ENCODE results near the gene CEP70. TPM values are rescaled to one million over a fixed set of nuclear protein-coding genes. Genes with fewer than 3 reads are reported as not detected.

CEP70 gene
- total and polyA plus RNA-seq, 8 donors, result 13.6 to 44.0 (median 22.8) TPM

- H3K4me3 ChIP-seq, result no peak overlapping the region
- no peaks in the 10 kb centered on the region for H3K4me1 ChIP-seq
- H3K36me3 ChIP-seq, result no peaks in the 10 kb centered on the region
- no peaks in the 10 kb centered on the region for H3K9me3 ChIP-seq
- H3K27ac ChIP-seq, result no peak overlapping the region
- intact Hi-C loops (cut with DNase I), result no loop called here
- no peak for TF ChIP-seq CTCF (IDR thresholded peaks at IDR 0.05)
- 99 to 100% methylated on average over 2 of the region's 2 CpGs for WGBS, 2 donors
- no peak for FAIRE-seq
- no peak for DNase-seq
- no peak for ATAC-seq
- no peaks in the 10 kb centered on the region for H3K27me3 ChIP-seq
Measured at GRCh38 chr3:138638641-138639040, 44.6 kb upstream of the CEP70 start.

- WGBS, 2 donors, result 78 to 89% methylated on average over 6 of the region's 6 CpGs
- H3K36me3 ChIP-seq, result peaks cover 0 to 8% (median 0%) of the 10 kb centered on the region in 3 donors
- H3K4me1 ChIP-seq, result no peaks in the 10 kb centered on the region
- FAIRE-seq, result no peak
- no peak for ATAC-seq
- no peak overlapping the region for H3K27ac ChIP-seq
- H3K27me3 ChIP-seq, result no peaks in the 10 kb centered on the region
- intact Hi-C loops (cut with DNase I), result no loop called here
- DNase-seq, result no peak
- no peaks in the 10 kb centered on the region for H3K9me3 ChIP-seq
- no peak for TF ChIP-seq CTCF (IDR thresholded peaks at IDR 0.05)
- H3K4me3 ChIP-seq, result no peak overlapping the region
Measured at GRCh38 chr3:138629526-138629925, 35.5 kb upstream of the CEP70 start.

DNA sequence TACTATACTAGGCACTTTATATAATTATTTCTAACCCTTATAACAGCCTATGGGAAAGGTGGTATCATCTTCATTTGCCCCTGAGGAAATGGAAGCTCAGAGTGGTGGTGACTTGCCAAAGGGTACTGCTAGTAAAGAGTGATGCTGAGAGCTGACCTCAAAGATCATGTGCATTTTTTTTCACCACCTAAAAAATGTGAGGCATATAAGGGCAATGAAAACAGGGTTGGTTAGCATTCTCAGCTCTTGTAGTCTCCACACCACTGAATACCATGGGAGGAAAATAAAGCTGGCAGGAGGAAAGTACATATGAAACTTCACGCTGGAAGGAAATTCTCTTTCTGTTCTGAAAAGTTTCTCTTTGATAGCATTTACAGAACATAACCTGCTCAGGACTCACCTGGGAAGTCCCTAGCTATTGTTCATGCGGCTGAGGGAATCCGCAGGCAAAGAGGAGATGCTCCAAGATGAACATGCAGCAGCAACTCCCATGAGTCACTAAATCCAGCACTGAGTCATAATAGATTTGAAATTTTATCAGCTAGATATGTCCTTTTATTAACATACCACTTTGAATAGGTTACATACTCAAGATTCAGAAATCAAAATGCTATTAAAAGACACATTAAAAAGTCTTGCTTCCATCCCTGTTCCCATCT is 31.8 kb upstream of the CEP70 start:
- DNase-seq (no peak), FAIRE-seq (no peak), ATAC-seq (no peak)
- Histone ChIP-seq H3K36me3 (peaks cover 0 to 8% (median 0%) of the 10 kb centered on the region in 3 donors), H3K9me3 (no peaks in the 10 kb centered on the region), H3K4me3 (no peak overlapping the region), H3K27ac (no peak overlapping the region), H3K27me3 (no peaks in the 10 kb centered on the region), H3K4me1 (no peaks in the 10 kb centered on the region)
- intact Hi-C loops (cut with DNase I), result no loop called here
- no peak for TF ChIP-seq CTCF (IDR thresholded peaks at IDR 0.05)
- WGBS, 2 donors, result 92 to 97% methylated on average over 3 of the region's 3 CpGs

DNA sequence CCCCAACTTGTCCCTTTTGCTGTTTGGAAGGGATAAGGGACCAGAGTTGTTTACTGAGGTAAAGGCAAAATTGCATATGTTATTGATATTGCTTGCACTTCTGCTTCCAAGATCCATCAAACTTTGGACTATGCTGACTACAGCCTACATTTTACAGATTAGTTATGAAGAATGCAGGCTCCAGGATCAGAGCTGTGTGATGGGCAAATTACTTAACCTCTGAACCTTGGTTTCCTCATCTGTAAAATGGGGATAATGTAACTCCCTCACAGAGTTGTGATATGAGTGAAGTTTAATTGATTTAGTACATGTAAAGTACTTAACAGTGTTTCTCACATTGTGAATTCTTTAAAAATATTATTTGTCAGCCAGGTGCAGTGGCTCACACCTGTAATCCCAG is 30.5 kb upstream of the CEP70 start:
- no peak overlapping the region for H3K27ac ChIP-seq
- no peaks in the 10 kb centered on the region for H3K9me3 ChIP-seq
- H3K27me3 ChIP-seq, result no peaks in the 10 kb centered on the region
- H3K4me1 ChIP-seq, result peaks cover 0 to under 1% (median 0%) of the 10 kb centered on the region in 3 donors
- H3K4me3 ChIP-seq, result no peak overlapping the region
- ATAC-seq (no peak), DNase-seq (no peak), FAIRE-seq (no peak)
- intact Hi-C loops (cut with DNase I), result no loop called here
- peaks cover 0 to 2% (median 0%) of the 10 kb centered on the region in 3 donors for H3K36me3 ChIP-seq
- TF ChIP-seq CTCF (IDR thresholded peaks at IDR 0.05), result no peak

DNA sequence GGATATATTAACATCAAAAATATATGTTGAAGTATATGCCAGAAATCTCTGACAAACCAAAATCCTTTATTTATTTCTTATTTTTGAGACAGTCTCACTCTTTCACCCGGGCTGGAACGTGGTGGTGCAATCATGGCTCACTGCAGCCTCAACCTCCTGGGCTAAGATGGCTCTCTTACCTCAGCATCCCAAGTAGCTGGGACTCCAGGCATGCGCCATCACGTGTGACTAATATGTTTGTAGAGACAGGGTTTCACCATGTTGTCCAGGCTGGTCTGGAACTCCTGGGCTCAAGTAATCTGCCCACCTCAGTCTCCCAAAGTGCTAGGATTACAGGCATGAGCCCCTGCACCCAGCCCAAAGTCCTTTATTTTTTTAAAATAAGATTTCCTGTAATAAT is 26.4 kb upstream of the CEP70 start:
- Histone ChIP-seq H3K4me3 (no peak overlapping the region), H3K9me3 (no peaks in the 10 kb centered on the region), H3K4me1 (peaks cover 0 to 10% (median 0%) of the 10 kb centered on the region in 3 donors), H3K27ac (no peak overlapping the region), H3K36me3 (no peaks in the 10 kb centered on the region), H3K27me3 (no peaks in the 10 kb centered on the region)
- FAIRE-seq, result no peak
- WGBS, 2 donors, result 88 to 94% methylated on average over 4 of the region's 4 CpGs
- TF ChIP-seq CTCF (IDR thresholded peaks at IDR 0.05), result no peak
- intact Hi-C loops (cut with DNase I), result no loop called here
- no peak for DNase-seq
- ATAC-seq, result no peak

Measured in pancreas (tissue), 10 donors.